Subcutaneous adipose tissue (tissue), 4 donors: ENCODE results near the gene ANKRD11. TPM values are rescaled to one million over a fixed set of nuclear protein-coding genes. Genes with fewer than 3 reads are reported as not detected.

Experiments
- total RNA-seq, 4 donors: library from RNA; depleted of rRNA; stranded (reverse); fragments of >200 nt; gene quantifications; one replicate each; pipeline ENCODE4 v1.1.0, GENCODE V29; 2016
- TF ChIP-seq, protein P1 (sequence below): fragments of 450-650 bp; IDR thresholded peaks from one replicate; pipeline ENCODE4 v1.5.1; 2016; ENCODE audit warnings: low read depth, mild to moderate bottlenecking, control low read depth, antibody characterized with exemption, moderate library complexity

ANKRD11 gene
- total RNA-seq, 4 donors from 2014 or later, result 56.1 to 190 (median 62.6) TPM

DNA sequence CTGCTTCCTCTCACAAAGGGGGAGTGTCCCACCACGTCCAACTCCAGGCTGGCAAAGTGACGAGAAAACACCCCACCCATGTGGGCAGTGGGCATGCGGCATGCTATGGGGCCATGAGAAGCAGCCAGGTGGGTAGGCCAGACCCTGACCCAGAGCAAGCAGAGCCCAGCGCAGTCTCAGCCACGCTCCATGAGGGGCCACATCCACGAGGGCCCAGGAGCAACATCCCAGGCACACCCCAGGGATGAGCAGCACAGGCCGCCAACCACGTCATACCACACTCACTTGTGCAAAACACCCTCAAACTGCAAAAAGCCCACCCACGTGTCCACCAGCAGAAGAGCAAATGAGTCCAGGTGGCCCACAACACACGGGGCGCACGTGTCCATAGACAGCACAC, 155.9 kb downstream of the ANKRD11 start:
- TF ChIP-seq, protein P1, sequence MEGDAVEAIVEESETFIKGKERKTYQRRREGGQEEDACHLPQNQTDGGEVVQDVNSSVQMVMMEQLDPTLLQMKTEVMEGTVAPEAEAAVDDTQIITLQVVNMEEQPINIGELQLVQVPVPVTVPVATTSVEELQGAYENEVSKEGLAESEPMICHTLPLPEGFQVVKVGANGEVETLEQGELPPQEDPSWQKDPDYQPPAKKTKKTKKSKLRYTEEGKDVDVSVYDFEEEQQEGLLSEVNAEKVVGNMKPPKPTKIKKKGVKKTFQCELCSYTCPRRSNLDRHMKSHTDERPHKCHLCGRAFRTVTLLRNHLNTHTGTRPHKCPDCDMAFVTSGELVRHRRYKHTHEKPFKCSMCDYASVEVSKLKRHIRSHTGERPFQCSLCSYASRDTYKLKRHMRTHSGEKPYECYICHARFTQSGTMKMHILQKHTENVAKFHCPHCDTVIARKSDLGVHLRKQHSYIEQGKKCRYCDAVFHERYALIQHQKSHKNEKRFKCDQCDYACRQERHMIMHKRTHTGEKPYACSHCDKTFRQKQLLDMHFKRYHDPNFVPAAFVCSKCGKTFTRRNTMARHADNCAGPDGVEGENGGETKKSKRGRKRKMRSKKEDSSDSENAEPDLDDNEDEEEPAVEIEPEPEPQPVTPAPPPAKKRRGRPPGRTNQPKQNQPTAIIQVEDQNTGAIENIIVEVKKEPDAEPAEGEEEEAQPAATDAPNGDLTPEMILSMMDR, result no peak

DNA sequence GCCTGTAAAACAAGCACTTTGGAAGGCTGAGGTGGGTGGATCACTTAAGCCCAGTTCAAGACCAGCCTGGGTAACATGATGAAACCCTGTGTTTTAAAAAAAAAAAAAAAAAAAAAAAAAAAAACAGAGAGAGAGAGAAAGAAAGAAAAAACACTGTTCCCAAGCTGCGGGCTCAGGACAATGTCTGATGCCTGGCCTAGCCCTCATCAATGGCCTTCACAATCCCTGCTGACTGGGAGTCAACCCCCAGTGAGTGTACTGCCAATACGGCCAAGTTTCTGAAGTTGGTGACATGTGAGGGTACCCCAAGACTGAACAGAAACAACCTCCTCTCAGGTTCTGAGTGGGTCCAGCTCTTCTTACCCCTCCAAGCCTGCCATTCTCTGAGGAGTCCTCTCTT, 156.3 kb downstream of the ANKRD11 start:
- TF ChIP-seq, protein P1, result no peak

- TF ChIP-seq, protein P1, result no peak
These were observed 157.5 kb downstream of the ANKRD11 start for GRCh38 chr16:89332902-89333245.

- TF ChIP-seq, protein P1, result no peak
These were observed 158.0 kb downstream of the ANKRD11 start for GRCh38 chr16:89332243-89332901.

DNA sequence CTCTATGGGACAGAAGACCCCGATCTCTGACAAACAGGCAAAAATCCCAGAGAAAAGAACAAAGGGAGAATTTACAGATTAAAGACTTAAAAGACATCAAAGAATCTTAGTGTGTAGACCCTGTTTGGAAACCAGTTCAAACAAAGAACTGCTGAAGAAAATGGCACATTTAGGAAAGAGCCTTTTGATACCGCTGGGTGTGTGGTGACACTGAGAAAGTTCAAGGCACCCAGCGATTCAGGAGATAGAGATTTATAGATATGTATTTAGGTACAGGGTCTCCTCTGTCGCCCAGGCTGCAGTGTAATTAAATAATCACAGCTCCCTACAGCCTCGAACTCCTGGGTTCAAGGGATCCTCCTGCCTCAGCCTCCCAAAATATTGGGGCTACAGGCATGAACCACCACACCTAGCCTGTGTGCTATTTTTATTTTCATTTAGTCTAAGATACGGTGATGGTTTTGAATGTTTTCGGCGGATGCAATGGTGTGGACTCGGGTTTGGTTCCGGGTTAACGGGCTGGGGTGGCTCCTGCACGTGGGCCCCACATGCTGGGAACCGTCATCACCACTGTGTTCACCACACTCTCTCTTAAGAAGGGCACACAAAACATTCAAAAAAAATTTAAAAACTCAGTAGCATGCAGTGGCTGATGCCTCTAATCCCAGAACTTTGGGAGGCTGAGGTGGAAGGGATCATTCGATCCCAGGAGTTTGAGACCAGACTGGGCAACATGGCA, 158.8 kb downstream of the ANKRD11 start:
- TF ChIP-seq, protein P1, result no peak

GRCh38 chr16:89330177-89330856, 160.0 kb downstream of the ANKRD11 start:
- TF ChIP-seq, protein P1, result no peak

- TF ChIP-seq, protein P1, result no peak
These were observed 163.6 kb downstream of the ANKRD11 start for GRCh38 chr16:89326721-89327120.
